ENCODE results near the gene EYS.
"Not testable (repeated sequence)": the region's sequence is repeated elsewhere in the genome, so short reads cannot be mapped to it uniquely, and the experiment has no call there.

EYS gene

GRCh38 chr6:63802606-63803206 lies 1904.3 kb downstream of the EYS start:
- no peak for DNase-seq

- DNase-seq = not testable (repeated sequence)
Observed at GRCh38 chr6:63800386-63800785, 1906.6 kb downstream of the EYS start.

GRCh38 chr6:63799813-63800212 lies 1907.2 kb downstream of the EYS start:
- DNase-seq = no peak

- DNase-seq = no peak
Observed at GRCh38 chr6:63799313-63799712, 1907.7 kb downstream of the EYS start.

GRCh38 chr6:63798378-63798777 lies 1908.6 kb downstream of the EYS start:
- no peak for DNase-seq

- DNase-seq = no peak
Observed at GRCh38 chr6:63797721-63798120, 1909.3 kb downstream of the EYS start.

- no peak for DNase-seq
Observed at GRCh38 chr6:63795826-63796225, 1911.2 kb downstream of the EYS start.

GRCh38 chr6:63795006-63795405 lies 1912.0 kb downstream of the EYS start:
- no peak for DNase-seq

GRCh38 chr6:63793465-63794137 lies 1913.4 kb downstream of the EYS start:
- no peak for DNase-seq

- no peak for DNase-seq
Observed at GRCh38 chr6:63792736-63793464, 1914.1 kb downstream of the EYS start.

GRCh38 chr6:63790334-63790733 lies 1916.7 kb downstream of the EYS start:
- DNase-seq = no peak

- DNase-seq = no peak
Observed at GRCh38 chr6:63789699-63790098, 1917.3 kb downstream of the EYS start.

GRCh38 chr6:63788569-63788968 lies 1918.5 kb downstream of the EYS start:
- no peak for DNase-seq

- DNase-seq = no peak
Observed at GRCh38 chr6:63787021-63787420, 1920.0 kb downstream of the EYS start.

GRCh38 chr6:63785006-63785405 lies 1922.0 kb downstream of the EYS start:
- no peak for DNase-seq

- DNase-seq = no peak
Observed at GRCh38 chr6:63783096-63783495, 1923.9 kb downstream of the EYS start.

- no peak for DNase-seq
Observed at GRCh38 chr6:63774961-63775360, 1932.1 kb downstream of the EYS start.

- no peak for DNase-seq
Observed at GRCh38 chr6:63773200-63773599, 1933.8 kb downstream of the EYS start.

- no peak for DNase-seq
Observed at GRCh38 chr6:63765828-63766227, 1941.2 kb downstream of the EYS start.

GRCh38 chr6:63764318-63764916 lies 1942.6 kb downstream of the EYS start:
- DNase-seq = no peak

- DNase-seq = no peak
Observed at GRCh38 chr6:63760199-63760598, 1946.8 kb downstream of the EYS start.

- no peak for DNase-seq
Observed at GRCh38 chr6:63759605-63760105, 1947.4 kb downstream of the EYS start.

- no peak for DNase-seq
Observed at GRCh38 chr6:63757826-63758225, 1949.2 kb downstream of the EYS start.

GRCh38 chr6:63757275-63757674 lies 1949.8 kb downstream of the EYS start:
- DNase-seq = not testable (repeated sequence)

Data from right forelimb (tissue), 1 donor.